GM13977 (cell line): ENCODE data around the gene DIPK1A.

Experiments
- DNase-seq: peaks from one replicate; pipeline ENCODE4 v3.0.0; 2012; ENCODE audit warnings: low spot score
- CTCF ChIP-seq: IDR thresholded peaks from 2 replicates; pipeline ENCODE4 v1.5.1; 2012; ENCODE audit warnings: mild to moderate bottlenecking, control low read depth; ENCODE audit not compliant: insufficient read depth; ENCODE audit errors: extremely low read depth, missing control alignments
- in situ Hi-C: fragments of 300-500 bp; cut with MboI; formaldehyde crosslinking; loops from one replicate; pipeline ENCODE4 v1.12.0; 2022; ENCODE audit warnings: low sequenced_read_pairs, low pct_unique_long_range_greater_than_20kb, mixed read lengths, inconsistent platforms; ENCODE audit not compliant: unreplicated experiment

The DIPK1A gene

GRCh38 chr1:92837062-92837461 lies 124.2 kb downstream of the DIPK1A start:
- TF ChIP-seq CTCF = no peak
- in situ Hi-C loops = no loop called here
- DNase-seq = no peak

GRCh38 chr1:92834617-92835016 lies 126.6 kb downstream of the DIPK1A start:
- in situ Hi-C loops = no loop called here
- no peak for DNase-seq
- no peak for TF ChIP-seq CTCF

- TF ChIP-seq CTCF = no peak
- in situ Hi-C loops = no loop called here
- DNase-seq = no peak
Observed at GRCh38 chr1:92833840-92834239, 127.4 kb downstream of the DIPK1A start.

- DNase-seq = no peak
- no peak for TF ChIP-seq CTCF
- in situ Hi-C loops = no loop called here
Observed at GRCh38 chr1:92832537-92833114, 128.6 kb downstream of the DIPK1A start.

GRCh38 chr1:92831762-92832536 lies 129.3 kb downstream of the DIPK1A start, which contains the start of gene RPL5:
TSS of gene RPL5 (plus strand) at chr1:92832040. CDS start at chr1:92832115, 75 bp downstream.
- peak; percentile 96 for DNase-seq
- in situ Hi-C loops = no loop called here
- peak; percentile 97 for TF ChIP-seq CTCF

- TF ChIP-seq CTCF = no peak
- in situ Hi-C loops = no loop called here
- peak; percentile 12 for DNase-seq
Observed at GRCh38 chr1:92831368-92831761, 129.9 kb downstream of the DIPK1A start.
